ENCODE results near the gene ZSCAN2.

ZSCAN2 gene

DNA sequence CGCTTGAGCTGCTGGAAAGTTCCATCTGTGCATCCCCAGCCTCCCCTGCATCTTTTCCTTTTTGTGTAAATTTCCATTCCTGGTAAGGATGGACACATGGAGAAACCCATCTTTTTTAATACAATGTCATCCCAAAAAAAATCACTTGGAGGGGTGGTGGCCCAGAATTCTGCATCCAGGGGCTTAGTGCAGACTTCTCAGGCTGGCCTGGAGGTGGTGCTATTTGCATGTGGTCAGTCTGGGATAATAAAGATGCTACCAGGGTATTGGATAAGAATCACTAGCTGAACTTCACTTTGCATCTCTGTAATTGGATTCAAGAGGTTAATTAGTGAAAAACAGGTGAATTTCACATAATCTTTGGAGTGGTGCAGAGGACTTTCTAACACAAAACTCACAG lies 1.8 kb upstream of the ZSCAN2 start:
- DNase-seq (ENCODE audit: low spot score) = peak; percentile 59

DNA sequence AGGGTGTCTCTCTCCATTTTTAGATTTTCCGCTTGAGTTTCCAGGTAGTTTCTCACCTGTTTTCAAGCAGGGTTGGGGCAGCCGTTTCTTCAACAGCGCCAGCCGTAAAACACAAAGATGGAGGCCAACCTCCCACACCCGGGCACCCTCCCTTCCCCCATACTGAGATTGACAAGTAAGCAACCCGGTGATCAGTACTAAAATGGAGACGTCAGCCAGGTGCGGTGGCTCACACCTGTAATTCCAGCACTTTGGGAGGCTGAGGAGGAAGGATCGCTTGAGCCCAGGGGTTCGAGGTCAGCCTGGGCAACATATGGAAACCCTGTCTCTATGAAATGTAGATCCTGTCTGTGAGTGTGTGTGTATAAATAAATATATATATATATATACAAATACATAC lies 903 bp upstream of the ZSCAN2 start:
- no peak for DNase-seq (ENCODE audit: low spot score)

DNA sequence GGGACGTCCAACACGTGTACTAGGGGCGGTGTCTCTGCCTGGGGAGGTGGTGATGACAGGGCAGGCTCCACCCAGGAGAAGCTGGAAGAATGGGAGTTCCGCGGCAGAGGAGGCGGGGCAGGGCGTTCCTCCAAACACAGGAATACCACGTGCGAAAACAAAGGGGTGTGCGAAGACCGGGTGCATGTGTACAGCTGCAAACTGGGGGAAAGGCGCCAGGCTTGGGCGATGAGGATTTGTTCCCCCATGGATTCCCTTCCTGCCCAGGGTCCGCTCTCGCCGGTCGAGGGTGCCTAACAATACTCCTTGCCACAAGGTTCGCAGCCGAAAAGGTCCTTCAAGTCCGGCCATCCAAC lies 500 bp upstream of the ZSCAN2 start:
- peak; percentile 87 for DNase-seq (ENCODE audit: low spot score)

- no peak for DNase-seq (ENCODE audit: low spot score)
These were observed 688 bp downstream of the ZSCAN2 start for GRCh38 chr15:84601555-84601838.

GRCh38 chr15:84603630-84604379 lies 3.0 kb downstream of the ZSCAN2 start:
- DNase-seq (ENCODE audit: low spot score) = no peak

DNA sequence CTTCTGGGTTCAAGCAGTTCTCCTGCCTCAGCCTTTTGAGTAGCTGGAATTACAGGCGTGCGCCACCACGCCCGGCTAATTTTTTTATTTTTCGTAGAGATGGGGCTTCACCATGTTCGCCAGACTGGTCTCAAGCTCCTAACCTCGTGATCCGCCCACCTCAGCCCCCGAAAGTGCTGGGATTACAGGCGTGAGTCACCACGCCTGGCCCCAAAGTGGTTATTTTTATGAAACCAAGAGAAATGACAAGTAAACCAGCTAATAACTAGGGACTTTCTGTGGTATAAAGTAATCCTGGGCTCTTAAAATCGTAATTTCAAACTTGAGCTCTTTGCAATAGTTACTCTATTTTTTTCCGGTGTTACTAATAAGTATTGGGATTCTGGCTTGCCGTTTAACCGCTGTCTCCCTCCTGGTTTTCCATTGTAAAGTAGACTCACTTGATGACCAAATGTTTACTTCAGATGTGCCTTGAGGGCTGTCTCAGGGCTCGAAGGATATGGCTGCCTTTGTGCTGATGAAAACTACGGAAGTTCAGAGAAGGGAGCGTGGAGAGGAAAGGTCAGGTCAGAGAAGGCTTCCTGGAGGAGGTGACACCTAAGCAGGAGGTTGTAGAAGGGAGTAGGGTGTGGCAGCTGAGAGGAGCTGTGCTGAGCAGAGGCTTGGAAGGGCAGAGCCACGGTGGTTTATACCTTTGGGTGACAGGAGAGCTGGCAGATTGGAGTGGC lies 4.2 kb downstream of the ZSCAN2 start:
- DNase-seq (ENCODE audit: low spot score) = no peak

GRCh38 chr15:84605554-84605882 lies 4.7 kb downstream of the ZSCAN2 start:
- DNase-seq (ENCODE audit: low spot score) = no peak

- DNase-seq (ENCODE audit: low spot score) = peak; percentile 27
These were observed 5.9 kb downstream of the ZSCAN2 start for GRCh38 chr15:84606653-84607120.

DNA sequence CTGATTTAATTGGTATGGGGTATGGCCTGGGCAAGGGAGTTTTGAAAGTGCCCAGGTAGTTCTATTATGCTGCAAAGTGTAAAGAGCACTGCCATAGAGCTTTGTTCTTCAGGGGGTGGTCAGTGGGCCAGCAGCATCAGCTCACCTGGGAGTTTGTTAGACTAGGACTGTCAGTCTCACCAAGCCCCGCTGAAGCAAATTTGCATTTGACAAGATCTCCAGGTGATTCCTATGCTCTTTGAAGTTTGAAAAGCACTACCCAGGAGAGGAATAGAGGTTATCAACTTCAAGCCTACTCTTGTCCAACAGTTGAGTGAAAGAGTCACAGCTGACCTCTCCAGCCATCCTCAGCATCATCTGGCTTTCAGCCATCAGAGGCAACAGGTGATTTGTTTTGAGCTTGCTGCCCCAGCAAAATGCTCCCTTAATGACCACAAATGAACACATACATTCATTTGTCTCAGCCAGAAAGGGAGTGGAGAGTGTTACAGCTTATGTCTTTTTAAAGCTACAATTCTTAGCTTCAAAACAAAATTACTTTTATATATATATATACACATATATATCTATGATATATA lies 8.0 kb downstream of the ZSCAN2 start:
- no peak for DNase-seq (ENCODE audit: low spot score)

- no peak for DNase-seq (ENCODE audit: low spot score)
These were observed 9.2 kb downstream of the ZSCAN2 start for GRCh38 chr15:84609818-84610525.

- peak; percentile 19 for DNase-seq (ENCODE audit: low spot score)
These were observed 10.8 kb downstream of the ZSCAN2 start for GRCh38 chr15:84611631-84612030.

DNA sequence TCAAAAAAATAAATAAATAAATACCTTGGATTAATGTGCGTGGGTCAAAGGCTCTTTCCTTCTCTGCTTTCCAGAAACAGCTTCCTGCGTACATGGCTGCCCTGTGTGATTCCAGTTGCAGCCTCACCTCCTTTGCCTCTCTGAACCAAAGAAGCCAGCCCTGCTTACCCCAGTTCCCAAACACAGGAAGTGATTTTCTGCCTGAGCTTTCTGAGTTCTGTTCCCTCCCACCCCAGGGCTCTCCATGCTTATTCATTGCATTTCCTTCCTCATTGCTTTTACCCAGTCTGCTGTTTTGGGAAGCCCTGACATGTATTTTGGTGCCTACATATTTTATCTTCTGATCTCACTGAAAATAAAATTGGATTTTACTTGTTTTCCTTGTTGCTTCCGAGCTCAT lies 15.4 kb downstream of the ZSCAN2 start:
- no peak for DNase-seq (ENCODE audit: low spot score)

GRCh38 chr15:84620626-84621025 lies 19.8 kb downstream of the ZSCAN2 start:
- DNase-seq (ENCODE audit: low spot score) = no peak

DNA sequence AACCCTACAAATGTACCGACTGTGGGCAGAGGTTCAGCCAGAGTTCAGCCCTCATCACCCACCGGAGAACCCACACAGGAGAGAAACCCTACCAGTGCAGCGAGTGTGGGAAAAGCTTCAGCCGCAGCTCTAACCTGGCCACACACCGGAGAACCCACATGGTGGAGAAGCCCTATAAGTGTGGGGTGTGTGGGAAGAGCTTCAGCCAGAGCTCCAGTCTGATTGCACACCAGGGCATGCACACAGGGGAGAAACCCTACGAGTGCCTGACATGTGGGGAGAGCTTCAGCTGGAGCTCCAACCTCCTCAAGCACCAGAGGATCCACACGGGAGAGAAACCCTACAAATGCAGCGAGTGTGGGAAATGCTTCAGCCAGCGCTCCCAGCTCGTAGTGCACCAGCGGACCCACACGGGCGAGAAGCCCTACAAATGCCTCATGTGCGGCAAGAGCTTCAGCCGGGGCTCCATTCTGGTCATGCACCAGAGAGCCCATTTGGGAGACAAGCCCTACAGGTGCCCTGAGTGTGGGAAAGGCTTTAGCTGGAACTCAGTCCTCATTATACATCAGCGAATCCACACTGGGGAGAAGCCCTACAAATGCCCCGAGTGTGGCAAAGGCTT lies 20.7 kb downstream of the ZSCAN2 start:
- no peak for DNase-seq (ENCODE audit: low spot score)

GRCh38 chr15:84624359-84624758 lies 23.6 kb downstream of the ZSCAN2 start:
- no peak for DNase-seq (ENCODE audit: low spot score)

DNA sequence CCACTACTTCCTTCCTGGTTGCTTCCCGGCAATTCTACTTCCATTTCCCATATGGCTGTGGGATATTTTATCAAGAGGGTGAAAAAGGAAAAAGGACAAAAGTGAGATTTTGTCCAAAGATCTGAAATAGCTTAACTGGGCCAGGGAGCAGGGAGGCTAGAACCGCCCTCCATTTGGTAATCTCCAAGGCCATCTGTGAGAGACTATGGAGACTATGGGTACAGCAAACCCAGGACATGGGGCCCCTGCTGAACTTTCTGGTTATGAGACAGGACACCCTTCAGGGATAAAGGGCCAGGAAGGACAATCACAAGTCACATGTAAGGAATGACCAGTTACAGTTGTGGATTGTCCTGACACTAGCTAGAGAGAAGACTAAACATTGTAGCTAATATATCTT lies 24.3 kb downstream of the ZSCAN2 start:
- DNase-seq (ENCODE audit: low spot score) = no peak

DNA sequence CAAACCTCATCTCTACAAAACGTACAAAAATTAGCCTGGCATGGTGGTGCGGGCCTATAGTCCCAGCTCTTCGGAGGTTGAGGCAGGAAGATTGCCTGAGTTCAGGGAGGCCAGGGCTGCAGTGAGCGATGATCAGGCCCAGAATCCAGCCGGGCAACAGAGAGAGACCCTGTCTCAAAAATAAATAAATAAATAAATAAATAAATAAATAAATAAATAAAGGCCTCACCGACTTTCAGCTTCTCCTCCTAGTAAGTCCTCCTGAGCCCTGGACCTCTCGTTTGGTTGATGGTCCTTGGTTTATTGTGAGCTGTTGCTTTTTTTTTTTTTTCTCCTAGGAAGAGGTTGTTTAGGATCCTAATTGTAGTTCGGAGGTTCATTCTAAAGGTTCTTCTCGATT lies 28.2 kb downstream of the ZSCAN2 start:
- DNase-seq (ENCODE audit: low spot score) = no peak

DNA sequence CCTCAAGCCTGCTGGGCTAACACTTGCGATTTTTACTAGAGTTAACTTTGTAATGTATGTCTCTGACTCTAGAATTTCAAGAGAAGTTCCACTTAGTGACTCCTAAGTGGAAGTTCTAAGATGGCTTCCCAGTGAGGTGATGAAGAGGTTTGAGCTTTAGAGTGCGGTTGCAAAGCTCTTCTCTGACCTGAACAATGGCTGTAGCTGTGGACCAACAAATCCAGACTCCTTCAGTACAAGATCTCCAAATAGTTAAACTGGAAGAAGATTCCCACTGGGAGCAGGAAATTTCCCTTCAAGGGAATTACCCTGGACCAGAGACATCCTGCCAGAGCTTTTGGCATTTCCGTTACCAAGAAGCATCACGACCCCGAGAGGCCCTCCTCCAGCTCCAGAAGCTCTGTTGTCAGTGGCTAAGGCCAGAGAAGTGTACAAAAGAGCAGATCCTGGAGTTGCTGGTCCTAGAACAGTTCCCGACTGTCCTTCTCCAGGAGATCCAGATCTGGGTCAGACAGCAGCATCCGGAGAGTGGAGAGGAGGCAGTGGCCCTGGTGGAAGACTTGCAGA lies 31.0 kb downstream of the ZSCAN2 start:
- DNase-seq (ENCODE audit: low spot score) = peak; percentile 31

DNA sequence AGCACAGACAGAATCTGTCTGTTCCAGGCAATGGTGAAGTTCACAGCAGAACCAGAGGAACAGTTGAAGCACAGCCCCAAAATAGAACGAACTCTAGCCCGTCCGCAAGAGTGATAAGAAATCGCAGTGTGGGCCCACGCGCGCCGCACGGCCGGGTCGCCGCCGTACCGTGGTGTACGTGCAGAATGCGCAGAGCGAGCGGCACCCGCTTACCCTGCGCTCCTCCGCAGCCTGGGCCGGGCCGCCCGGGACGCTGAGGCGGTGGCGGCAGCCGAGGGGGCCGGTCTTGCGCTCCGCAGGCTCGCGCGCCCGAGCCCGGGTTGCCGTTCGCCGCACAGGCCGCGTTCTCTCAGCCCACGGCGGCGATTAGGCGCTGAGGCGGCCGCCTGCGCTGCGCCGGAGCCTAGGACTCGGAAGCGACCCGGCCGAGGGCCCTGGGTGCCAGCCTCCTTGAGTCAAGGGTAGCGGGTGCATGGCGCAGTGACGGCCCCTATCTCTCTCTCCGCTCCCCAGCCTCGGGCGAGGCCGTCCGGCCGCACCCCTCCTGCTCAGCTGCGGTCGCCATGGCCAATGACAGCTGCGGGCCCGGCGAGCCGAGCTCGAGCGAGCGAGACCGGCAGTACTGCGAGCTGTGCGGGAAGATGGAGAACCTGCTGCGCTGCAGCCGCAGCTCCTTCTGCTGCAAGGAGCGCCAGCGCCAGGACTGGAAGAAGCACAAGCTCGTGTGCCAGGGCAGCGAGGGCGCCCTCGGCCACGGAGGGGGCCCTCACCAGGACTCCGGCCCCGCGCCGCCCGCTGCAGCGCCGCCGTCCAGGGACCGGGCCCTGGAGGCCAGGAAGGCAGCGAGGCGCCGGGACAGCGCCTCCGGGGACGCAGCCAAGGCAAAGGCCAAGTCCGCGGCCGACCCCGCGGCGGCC lies 32.8 kb downstream of the ZSCAN2 start:
- DNase-seq (ENCODE audit: low spot score) = peak; percentile 71

DNA sequence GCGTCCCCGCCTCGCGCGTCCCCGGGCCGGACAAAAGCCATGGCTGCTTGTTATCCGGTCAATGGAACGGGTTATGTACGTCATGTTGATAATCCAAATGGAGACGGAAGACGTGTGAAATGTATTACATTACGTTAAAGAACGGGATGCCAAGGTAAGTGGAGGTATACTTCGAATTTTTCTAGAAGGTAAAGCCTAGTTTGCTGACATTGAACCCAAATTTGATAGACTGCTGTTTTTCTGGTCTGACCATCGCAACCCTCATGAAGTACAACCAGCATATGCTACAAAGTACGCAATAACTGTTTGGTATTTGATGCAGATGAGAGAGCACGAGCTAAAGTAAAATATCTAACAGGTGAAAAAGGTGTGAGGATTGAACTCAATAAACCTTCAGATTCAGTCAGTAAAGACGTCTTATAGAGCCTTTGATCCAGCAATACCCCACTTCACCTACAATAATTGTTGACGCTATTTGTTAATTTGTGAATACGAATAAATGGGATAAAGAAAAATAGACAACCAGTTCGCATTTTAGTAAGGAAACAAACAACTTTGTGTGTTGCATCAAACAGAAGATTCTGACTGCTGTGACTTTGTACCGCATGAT lies 33.5 kb downstream of the ZSCAN2 start:
- no peak for DNase-seq (ENCODE audit: low spot score)

- peak; percentile 72 for DNase-seq (ENCODE audit: low spot score)
These were observed 37.3 kb downstream of the ZSCAN2 start for GRCh38 chr15:84638103-84638502.
